GM12878 (cell line): ENCODE measurements around the gene MPHOSPH6. TPM values are rescaled to one million over a fixed set of nuclear protein-coding genes. Genes with fewer than 3 reads are reported as not detected.
A peak's percentile ranks its signal among the peaks of the same experiment; 100 is the strongest.

Experiments
- ATAC-seq: fragments of 200-7000 bp; cut with Tn5 transposase; 3 replicates; pipeline ENCODE4 v1.9.1; 2020; ENCODE audit warnings: mild to moderate bottlenecking, moderate library complexity
- BruUV-seq: library from RNA; stranded (reverse); fragments of 400-500 nt; replicated peaks from 2 replicates; lab custom pipeline; 2021; lab: Mats Ljungman, UMichigan
- CTCF ChIA-PET: fragments of 300-600 bp; sonication (Branson Sonifier 250); formaldehyde crosslinking; extraction: SDS; loops from one replicate; lab custom pipeline; 2021; ENCODE audit warnings: inconsistent platforms; lab: Yijun Ruan, JAX
- POLR2A ChIA-PET: fragments of 350-600 bp; formaldehyde crosslinking; extraction: SDS; loops from one replicate; lab custom pipeline; 2021; ENCODE audit warnings: inconsistent platforms; lab: Charles Lee
- RAD21 ChIA-PET: fragments of 300-600 bp; sonication (Branson Sonifier 250); formaldehyde crosslinking; loops from one replicate; lab custom pipeline; 2023; ENCODE audit warnings: antibody characterized with exemption; ENCODE audit not compliant: unreplicated experiment; lab: Charles Lee
- SMC1A ChIA-PET: fragments of 300-600 bp; sonication (Branson Sonifier 250); formaldehyde crosslinking; loops from one replicate; lab custom pipeline; 2023; ENCODE audit not compliant: unreplicated experiment, uncharacterized antibody; lab: Charles Lee
- DNase-seq: peaks from one replicate; pipeline ENCODE4 v3.0.0-alpha.2; 2011; ENCODE audit warnings: low read depth, low spot score
- FAIRE-seq: peaks from 3 replicates; lab custom pipeline; 2011; peaks lifted over from hg19 to GRCh38; lab: Jason Lieb, UNC
- H2AFZ ChIP-seq: 2 replicates; pipeline ENCODE4 v1.6.0; 2011; ENCODE audit warnings: low read depth, low read length, control low read depth; ENCODE audit not compliant: control insufficient read depth
- H3K27ac ChIP-seq: 2 replicates; pipeline ENCODE4 v1.5.1; 2011; ENCODE audit warnings: control low read depth; ENCODE audit not compliant: control insufficient read depth, insufficient read depth
- H3K27me3 ChIP-seq, 2 experiments: replicated peaks in 1 of 2; 2 replicates each; pipeline versions ENCODE4 v1.6.0 to v1.6.1; 2011; ENCODE audit warnings: low read length in 1 of 2; ENCODE audit not compliant: control insufficient read depth in 2 of 2, insufficient read depth in 2 of 2
- H3K36me3 ChIP-seq, 2 experiments: 2 replicates each; pipeline ENCODE4 v1.5.1; 2011; ENCODE audit warnings: low read length in 1 of 2; ENCODE audit not compliant: control insufficient read depth in 2 of 2, insufficient read depth in 2 of 2
- H3K4me1 ChIP-seq: 2 replicates; pipeline ENCODE4 v1.6.1; 2011; ENCODE audit warnings: mild to moderate bottlenecking, low read length, moderate library complexity, mixed read lengths; ENCODE audit not compliant: control insufficient read depth, insufficient read depth
- H3K4me2 ChIP-seq: 2 replicates; pipeline ENCODE4 v1.6.0; 2011; ENCODE audit warnings: control low read depth; ENCODE audit not compliant: control insufficient read depth, insufficient read depth
- H3K4me3 ChIP-seq: fragments of 200-600 bp; sonication (generic); 2 replicates; pipeline ENCODE4 v1.5.1; 2016
- H3K79me2 ChIP-seq: 2 replicates; pipeline ENCODE4 v1.6.0; 2011; ENCODE audit warnings: low read length; ENCODE audit not compliant: control insufficient read depth, insufficient read depth
- H3K9ac ChIP-seq: 2 replicates; pipeline ENCODE4 v1.8.0; 2011; ENCODE audit warnings: low read length, control low read depth, mixed read lengths; ENCODE audit not compliant: control insufficient read depth, insufficient read depth
- H3K9me3 ChIP-seq: replicated peaks from 3 replicates; pipeline ENCODE4 v1.5.1; 2011; ENCODE audit warnings: mild to moderate bottlenecking, low read length; ENCODE audit not compliant: control insufficient read depth, insufficient read depth
- H4K20me1 ChIP-seq: 2 replicates; pipeline ENCODE4 v1.6.0; 2011; ENCODE audit not compliant: control insufficient read depth, insufficient read depth
- EP300 ChIP-seq, 2 experiments: fragments of 150-350 bp in 1 of 2; IDR thresholded peaks; 2 replicates each; pipeline ENCODE4 v1.6.1; 2011 to 2012; ENCODE audit warnings: low read depth in 2 of 2, low read length in 2 of 2, borderline replicate concordance in 1 of 2, improper control_type of control experiment in 1 of 2, inconsistent platforms in 1 of 2; ENCODE audit not compliant: control insufficient read depth in 1 of 2
- MEF2B ChIP-seq: fragments of 450-650 bp; IDR thresholded peaks from 2 replicates; pipeline ENCODE4 v1.6.1; 2018; ENCODE audit warnings: mild to moderate bottlenecking, moderate library complexity; ENCODE audit not compliant: partially characterized antibody, poor library complexity, severe bottlenecking
- NFYB ChIP-seq: IDR thresholded peaks from 2 replicates; pipeline ENCODE4 v1.6.1; 2011; ENCODE audit warnings: low read depth, mild to moderate bottlenecking, low read length, improper control_type of control experiment, moderate library complexity; ENCODE audit not compliant: insufficient read depth
- POLR2AphosphoS2 ChIP-seq: IDR thresholded peaks from 2 replicates; pipeline ENCODE4 v1.6.1; 2011; ENCODE audit warnings: low read depth, mild to moderate bottlenecking, low read length, improper control_type of control experiment, moderate library complexity
- SIN3A ChIP-seq: IDR thresholded peaks from 2 replicates; pipeline ENCODE4 v1.6.1; 2012; ENCODE audit warnings: low read depth, low read length, improper control_type of control experiment
- SP1 ChIP-seq: IDR thresholded peaks from one replicate; pipeline ENCODE4 v1.6.1; 2011; ENCODE audit warnings: low read depth, low read length
- SREBF1 ChIP-seq: IDR thresholded peaks from 2 replicates; pipeline ENCODE4 v1.6.1; 2012; ENCODE audit warnings: mild to moderate bottlenecking, low read length
- SRF ChIP-seq, 2 experiments: IDR thresholded peaks; 2 replicates each; pipeline ENCODE4 v1.6.1; 2011; ENCODE audit warnings: low read depth in 2 of 2, low read length in 2 of 2, mild to moderate bottlenecking in 1 of 2, moderate library complexity in 1 of 2
- STAT3 ChIP-seq: IDR thresholded peaks from 2 replicates; pipeline ENCODE4 v1.6.1; 2011; ENCODE audit warnings: low read depth, low read length, improper control_type of control experiment
- TARDBP ChIP-seq: IDR thresholded peaks from 2 replicates; pipeline ENCODE4 v1.6.1; 2016; ENCODE audit warnings: borderline replicate concordance
- WRNIP1 ChIP-seq: IDR thresholded peaks from 2 replicates; pipeline ENCODE4 v1.6.1; 2011; ENCODE audit warnings: low read depth, low read length, improper control_type of control experiment, borderline replicate concordance
- WGBS: methylation state at CpG from one replicate; pipeline ENCODE4 v1.1.6; 2016; ENCODE audit warnings: low lambda C conversion rate; ENCODE audit not compliant: insufficient replicate concordance, insufficient coverage; ENCODE audit errors: missing lambda C conversion rate; 5-methylcytosine and 5-hydroxymethylcytosine counted together
- in situ Hi-C: fragments of 300-500 bp; cut with MboI; formaldehyde crosslinking; loops from 9 replicates; pipeline ENCODE4 v1.14.3; 2018; ENCODE audit warnings: mixed read lengths
- intact Hi-C: fragments of 100-400 bp; cut with micrococcal nuclease; formaldehyde crosslinking; loops from one replicate; pipeline ENCODE4 v1.14.2; 2022; ENCODE audit not compliant: unreplicated experiment
- polyA plus RNA-seq, 11 experiments: library from polyadenylated mRNA; depleted of rRNA in 4 of 11; unstranded in 6 of 11; stranded (reverse) in 5 of 11; fragments of >200 nt; fragmentation: Nextera tagmentation in 4 of 11; fragmentation: Illumina TruSeq in 1 of 11; extraction: Ambion mirVana in 4 of 11; extraction: Trizol in 1 of 11; gene quantifications; 1 replicate in 1 of 11; 2 replicates in 10 of 11; pipeline versions ENCODE4 v1.2.1 to v1.2.3, GENCODE V29; 2011 to 2016; ENCODE audit warnings: inconsistent platforms in 2 of 11, missing spikeins in 2 of 11, low read depth in 1 of 11
- total RNA-seq, 4 experiments: library from RNA; depleted of rRNA in 3 of 4; stranded (reverse); fragments of >200 nt in 3 of 4; fragmentation: Illumina TruSeq in 1 of 4; extraction: Trizol in 1 of 4; gene quantifications; 2 replicates each; pipeline versions ENCODE4 v1.2.1 to v1.2.3, GENCODE V29; 2013 to 2021
- TF ChIP-seq, protein P1 (sequence below): IDR thresholded peaks from 2 replicates; pipeline ENCODE4 v1.6.1; 2012; ENCODE audit warnings: low read depth, low read length, improper control_type of control experiment
- TF ChIP-seq, protein P2 (sequence below): IDR thresholded peaks from 2 replicates; pipeline ENCODE4 v1.6.1; 2011; ENCODE audit warnings: borderline replicate concordance, low read depth, mild to moderate bottlenecking, moderate library complexity, low read length; ENCODE audit not compliant: insufficient read depth, poor library complexity, severe bottlenecking
- TF ChIP-seq, protein P3 (sequence below): fragments of 450-650 bp; IDR thresholded peaks from 2 replicates; pipeline ENCODE4 v1.6.1; 2017; ENCODE audit warnings: antibody characterized with exemption, mild to moderate bottlenecking, moderate library complexity
- TF ChIP-seq, protein P4 (sequence below): fragments of 450-650 bp; IDR thresholded peaks from 2 replicates; pipeline ENCODE4 v1.6.1; 2017; ENCODE audit warnings: mild to moderate bottlenecking, moderate library complexity

Gene MPHOSPH6
- total and polyA plus RNA-seq, 10 of the 15 experiments (the other 5 are each of a cell fraction or from before 2014, with no cell fraction given), result 8.9 to 39.6 (median 19.8) TPM

DNA sequence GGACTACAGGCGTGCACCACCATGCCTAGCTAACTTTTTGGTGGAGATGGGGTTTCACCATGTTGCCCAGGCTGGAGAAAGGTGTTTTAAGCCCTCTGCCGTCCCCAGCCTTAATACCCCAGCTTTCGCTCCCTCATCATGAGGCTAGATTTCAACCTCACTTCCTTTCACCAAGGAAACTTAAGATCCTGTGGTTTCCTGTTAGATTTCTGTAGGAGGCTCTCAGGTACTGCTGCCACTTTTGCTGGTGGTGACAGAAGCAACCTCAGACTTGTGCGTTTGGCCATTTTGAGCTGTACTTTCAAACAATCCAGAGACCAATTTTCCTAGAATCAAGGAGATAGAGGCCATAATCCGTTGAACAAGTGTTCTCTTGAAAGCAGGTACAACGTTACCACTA, 36.2 kb downstream of the MPHOSPH6 start:
- H3K4me3 ChIP-seq, result no peak overlapping the region
- FAIRE-seq (peak; percentile 72), DNase-seq (no peak), ATAC-seq (no peak)
- no peaks in the 10 kb centered on the region for H4K20me1 ChIP-seq
- no peak overlapping the region for H3K27ac ChIP-seq
- H3K9me3 ChIP-seq, result no peaks in the 10 kb centered on the region; the same call in 2 of the 3 replicates
- 39% methylated on average over 6 of the region's 6 CpGs for WGBS
- H2AFZ ChIP-seq, result no peak overlapping the region
- SMC1A ChIA-PET, result no interaction called here
- POLR2A ChIA-PET, result no interaction called here
- in situ Hi-C loops (no loop called here), intact Hi-C loops (no loop called here)
- H3K4me1 ChIP-seq, result no peaks in the 10 kb centered on the region
- H3K36me3 ChIP-seq, result no peaks in the 10 kb centered on the region
- RAD21 ChIA-PET, result no interaction called here
- H3K27me3 ChIP-seq, result no peaks in the 10 kb centered on the region
- H3K9ac ChIP-seq, result no peak overlapping the region
- no TSS peak for BruUV-seq
- no peak overlapping the region for H3K4me2 ChIP-seq
- CTCF ChIA-PET, result interaction anchor here (0.6 kb wide), 1 partner anchor 645 kb away, joined by 3 read pairs; no protein-coding TSS in a partner anchor
- H3K79me2 ChIP-seq, result no peaks in the 10 kb centered on the region
- TF ChIP-seq, protein P1, sequence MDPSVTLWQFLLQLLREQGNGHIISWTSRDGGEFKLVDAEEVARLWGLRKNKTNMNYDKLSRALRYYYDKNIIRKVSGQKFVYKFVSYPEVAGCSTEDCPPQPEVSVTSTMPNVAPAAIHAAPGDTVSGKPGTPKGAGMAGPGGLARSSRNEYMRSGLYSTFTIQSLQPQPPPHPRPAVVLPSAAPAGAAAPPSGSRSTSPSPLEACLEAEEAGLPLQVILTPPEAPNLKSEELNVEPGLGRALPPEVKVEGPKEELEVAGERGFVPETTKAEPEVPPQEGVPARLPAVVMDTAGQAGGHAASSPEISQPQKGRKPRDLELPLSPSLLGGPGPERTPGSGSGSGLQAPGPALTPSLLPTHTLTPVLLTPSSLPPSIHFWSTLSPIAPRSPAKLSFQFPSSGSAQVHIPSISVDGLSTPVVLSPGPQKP, result no peak
- no peak for TF ChIP-seq POLR2AphosphoS2
- no peak for TF ChIP-seq WRNIP1
- TF ChIP-seq SIN3A, result no peak
- TF ChIP-seq, protein P2, sequence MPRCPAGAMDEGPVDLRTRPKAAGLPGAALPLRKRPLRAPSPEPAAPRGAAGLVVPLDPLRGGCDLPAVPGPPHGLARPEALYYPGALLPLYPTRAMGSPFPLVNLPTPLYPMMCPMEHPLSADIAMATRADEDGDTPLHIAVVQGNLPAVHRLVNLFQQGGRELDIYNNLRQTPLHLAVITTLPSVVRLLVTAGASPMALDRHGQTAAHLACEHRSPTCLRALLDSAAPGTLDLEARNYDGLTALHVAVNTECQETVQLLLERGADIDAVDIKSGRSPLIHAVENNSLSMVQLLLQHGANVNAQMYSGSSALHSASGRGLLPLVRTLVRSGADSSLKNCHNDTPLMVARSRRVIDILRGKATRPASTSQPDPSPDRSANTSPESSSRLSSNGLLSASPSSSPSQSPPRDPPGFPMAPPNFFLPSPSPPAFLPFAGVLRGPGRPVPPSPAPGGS, result no peak
- no peak for TF ChIP-seq EP300 (IDR thresholded peaks at IDR 0.05; ENCODE audit: borderline replicate concordance in 1 of 2, control insufficient read depth in 1 of 2, low read depth in 2 of 2, low read length in 2 of 2)
- TF ChIP-seq TARDBP, result no peak
- TF ChIP-seq MEF2B, result no peak
- no peak for TF ChIP-seq NFYB
- no peak for TF ChIP-seq SP1
- TF ChIP-seq, protein P3, sequence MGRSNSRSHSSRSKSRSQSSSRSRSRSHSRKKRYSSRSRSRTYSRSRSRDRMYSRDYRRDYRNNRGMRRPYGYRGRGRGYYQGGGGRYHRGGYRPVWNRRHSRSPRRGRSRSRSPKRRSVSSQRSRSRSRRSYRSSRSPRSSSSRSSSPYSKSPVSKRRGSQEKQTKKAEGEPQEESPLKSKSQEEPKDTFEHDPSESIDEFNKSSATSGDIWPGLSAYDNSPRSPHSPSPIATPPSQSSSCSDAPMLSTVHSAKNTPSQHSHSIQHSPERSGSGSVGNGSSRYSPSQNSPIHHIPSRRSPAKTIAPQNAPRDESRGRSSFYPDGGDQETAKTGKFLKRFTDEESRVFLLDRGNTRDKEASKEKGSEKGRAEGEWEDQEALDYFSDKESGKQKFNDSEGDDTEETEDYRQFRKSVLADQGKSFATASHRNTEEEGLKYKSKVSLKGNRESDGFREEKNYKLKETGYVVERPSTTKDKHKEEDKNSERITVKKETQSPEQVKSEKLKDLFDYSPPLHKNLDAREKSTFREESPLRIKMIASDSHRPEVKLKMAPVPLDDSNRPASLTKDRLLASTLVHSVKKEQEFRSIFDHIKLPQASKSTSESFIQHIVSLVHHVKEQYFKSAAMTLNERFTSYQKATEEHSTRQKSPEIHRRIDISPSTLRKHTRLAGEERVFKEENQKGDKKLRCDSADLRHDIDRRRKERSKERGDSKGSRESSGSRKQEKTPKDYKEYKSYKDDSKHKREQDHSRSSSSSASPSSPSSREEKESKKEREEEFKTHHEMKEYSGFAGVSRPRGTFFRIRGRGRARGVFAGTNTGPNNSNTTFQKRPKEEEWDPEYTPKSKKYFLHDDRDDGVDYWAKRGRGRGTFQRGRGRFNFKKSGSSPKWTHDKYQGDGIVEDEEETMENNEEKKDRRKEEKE, result no peak
- TF ChIP-seq SREBF1, result no peak
- no peak for TF ChIP-seq SRF (IDR thresholded peaks at IDR 0.05; ENCODE audit: low read depth in 2 of 2, low read length in 2 of 2)
- TF ChIP-seq, protein P4, sequence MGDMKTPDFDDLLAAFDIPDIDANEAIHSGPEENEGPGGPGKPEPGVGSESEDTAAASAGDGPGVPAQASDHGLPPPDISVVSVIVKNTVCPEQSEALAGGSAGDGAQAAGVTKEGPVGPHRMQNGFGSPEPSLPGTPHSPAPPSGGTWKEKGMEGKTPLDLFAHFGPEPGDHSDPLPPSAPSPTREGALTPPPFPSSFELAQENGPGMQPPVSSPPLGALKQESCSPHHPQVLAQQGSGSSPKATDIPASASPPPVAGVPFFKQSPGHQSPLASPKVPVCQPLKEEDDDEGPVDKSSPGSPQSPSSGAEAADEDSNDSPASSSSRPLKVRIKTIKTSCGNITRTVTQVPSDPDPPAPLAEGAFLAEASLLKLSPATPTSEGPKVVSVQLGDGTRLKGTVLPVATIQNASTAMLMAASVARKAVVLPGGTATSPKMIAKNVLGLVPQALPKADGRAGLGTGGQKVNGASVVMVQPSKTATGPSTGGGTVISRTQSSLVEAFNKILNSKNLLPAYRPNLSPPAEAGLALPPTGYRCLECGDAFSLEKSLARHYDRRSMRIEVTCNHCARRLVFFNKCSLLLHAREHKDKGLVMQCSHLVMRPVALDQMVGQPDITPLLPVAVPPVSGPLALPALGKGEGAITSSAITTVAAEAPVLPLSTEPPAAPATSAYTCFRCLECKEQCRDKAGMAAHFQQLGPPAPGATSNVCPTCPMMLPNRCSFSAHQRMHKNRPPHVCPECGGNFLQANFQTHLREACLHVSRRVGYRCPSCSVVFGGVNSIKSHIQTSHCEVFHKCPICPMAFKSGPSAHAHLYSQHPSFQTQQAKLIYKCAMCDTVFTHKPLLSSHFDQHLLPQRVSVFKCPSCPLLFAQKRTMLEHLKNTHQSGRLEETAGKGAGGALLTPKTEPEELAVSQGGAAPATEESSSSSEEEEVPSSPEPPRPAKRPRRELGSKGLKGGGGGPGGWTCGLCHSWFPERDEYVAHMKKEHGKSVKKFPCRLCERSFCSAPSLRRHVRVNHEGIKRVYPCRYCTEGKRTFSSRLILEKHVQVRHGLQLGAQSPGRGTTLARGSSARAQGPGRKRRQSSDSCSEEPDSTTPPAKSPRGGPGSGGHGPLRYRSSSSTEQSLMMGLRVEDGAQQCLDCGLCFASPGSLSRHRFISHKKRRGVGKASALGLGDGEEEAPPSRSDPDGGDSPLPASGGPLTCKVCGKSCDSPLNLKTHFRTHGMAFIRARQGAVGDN, result no peak
- no peak for TF ChIP-seq STAT3
